Hair follicle dermal papilla cell (primary cell): Measurements from ENCODE around the gene EYA4. TPM values are rescaled to one million over a fixed set of nuclear protein-coding genes. Genes with fewer than 3 reads are reported as not detected.

ENCODE experiments used
- total RNA-seq: library from RNA; depleted of rRNA; stranded (reverse); fragments of >200 nt; gene quantifications from 2 replicates; pipeline ENCODE4 v1.2.3, GENCODE V29; 2012

Gene EYA4, protein sequence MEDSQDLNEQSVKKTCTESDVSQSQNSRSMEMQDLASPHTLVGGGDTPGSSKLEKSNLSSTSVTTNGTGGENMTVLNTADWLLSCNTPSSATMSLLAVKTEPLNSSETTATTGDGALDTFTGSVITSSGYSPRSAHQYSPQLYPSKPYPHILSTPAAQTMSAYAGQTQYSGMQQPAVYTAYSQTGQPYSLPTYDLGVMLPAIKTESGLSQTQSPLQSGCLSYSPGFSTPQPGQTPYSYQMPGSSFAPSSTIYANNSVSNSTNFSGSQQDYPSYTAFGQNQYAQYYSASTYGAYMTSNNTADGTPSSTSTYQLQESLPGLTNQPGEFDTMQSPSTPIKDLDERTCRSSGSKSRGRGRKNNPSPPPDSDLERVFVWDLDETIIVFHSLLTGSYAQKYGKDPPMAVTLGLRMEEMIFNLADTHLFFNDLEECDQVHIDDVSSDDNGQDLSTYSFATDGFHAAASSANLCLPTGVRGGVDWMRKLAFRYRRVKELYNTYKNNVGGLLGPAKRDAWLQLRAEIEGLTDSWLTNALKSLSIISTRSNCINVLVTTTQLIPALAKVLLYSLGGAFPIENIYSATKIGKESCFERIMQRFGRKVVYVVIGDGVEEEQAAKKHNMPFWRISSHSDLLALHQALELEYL
- 0.49 and 3.4 TPM in 2 replicates for total RNA-seq

DNA sequence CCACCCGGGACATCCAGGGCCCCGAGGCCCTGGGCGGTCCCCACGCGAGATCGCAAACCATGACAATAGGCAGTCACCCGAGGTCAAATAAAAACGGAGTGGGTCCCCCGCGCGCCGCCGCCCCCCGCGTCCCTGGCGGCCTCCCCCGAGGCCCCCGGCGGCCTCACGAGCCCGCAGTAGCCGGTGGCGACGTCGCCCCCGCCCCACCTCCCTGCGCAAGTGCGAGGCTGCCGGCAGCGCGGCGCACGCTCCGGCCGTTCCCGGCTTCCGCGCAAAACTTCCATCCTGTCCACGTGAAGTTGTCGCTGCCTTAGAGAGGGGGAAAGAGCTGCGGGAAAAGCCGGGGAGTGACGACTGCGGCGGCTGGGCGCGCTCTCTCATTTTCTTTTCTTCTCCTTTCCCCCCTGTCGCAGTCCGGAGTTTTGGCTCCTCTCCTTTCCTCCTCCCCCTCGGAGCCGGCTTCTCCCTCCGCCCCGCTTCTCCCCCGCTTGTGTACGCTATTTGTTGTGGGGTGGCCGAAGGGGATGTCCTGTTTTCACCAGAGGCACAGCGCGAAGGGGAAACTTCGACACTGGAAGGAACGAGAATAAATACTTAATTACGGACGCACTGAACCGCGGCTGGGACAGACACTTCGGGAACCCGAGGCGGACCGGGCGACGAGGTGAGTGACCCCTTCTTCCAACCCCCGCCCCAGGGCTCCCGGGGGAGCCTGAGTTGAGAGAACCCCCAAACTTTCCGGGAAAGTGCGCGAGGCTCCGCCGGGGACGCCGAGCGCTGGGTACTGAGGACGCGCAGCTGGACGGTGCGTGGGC is at the start of gene EYA4:
Gene EYA4 (plus strand): TSS at position 272 of the 815 bp plus-strand sequence. CDS start 33,424 bp downstream, outside the sequence.

